ENCODE measurements around the gene UGT1A7.

Gene UGT1A7

GRCh38 chr2:233772583-233772982 lies 90.9 kb downstream of the UGT1A7 start:
- in situ Hi-C loops (cut with HindIII; ENCODE audit: low pct_ligation_motif_present, low sequenced_read_pairs), result no loop called here
- no peak for DNase-seq

GRCh38 chr2:233773854-233774253 lies 92.2 kb downstream of the UGT1A7 start:
- Histone ChIP-seq H3K36me3 (replicated peaks) (no peaks in the 10 kb centered on the region), H3K4me3 (ENCODE audit: low read depth, low read length) (no peak overlapping the region), H3K27me3 (replicated peaks) (no peaks in the 10 kb centered on the region), H3K27ac (no peak overlapping the region)
- no peak for TF ChIP-seq CTCF (IDR thresholded peaks at IDR 0.05; ENCODE audit: low read depth, low read length, missing control alignments)
- in situ Hi-C loops (cut with HindIII; ENCODE audit: low pct_ligation_motif_present, low sequenced_read_pairs), result no loop called here
- no peak for DNase-seq

More at GRCh38 chr2:233772583-233772982, 90.9 kb downstream of the UGT1A7 start:
- no peak overlapping the region for H3K4me3 ChIP-seq (ENCODE audit: low read depth, low read length)
- no peaks in the 10 kb centered on the region for H3K36me3 ChIP-seq (replicated peaks)
- no peaks in the 10 kb centered on the region for H3K27me3 ChIP-seq (replicated peaks)
- TF ChIP-seq CTCF (IDR thresholded peaks at IDR 0.05; ENCODE audit: low read depth, low read length, missing control alignments), result no peak
- no peak overlapping the region for H3K27ac ChIP-seq

GRCh38 chr2:233775414-233775813 lies 93.7 kb downstream of the UGT1A7 start:
- no peaks in the 10 kb centered on the region for H3K36me3 ChIP-seq (replicated peaks)
- in situ Hi-C loops (cut with HindIII; ENCODE audit: low pct_ligation_motif_present, low sequenced_read_pairs), result no loop called here
- H3K27me3 ChIP-seq (replicated peaks), result no peaks in the 10 kb centered on the region
- H3K4me3 ChIP-seq (ENCODE audit: low read depth, low read length), result no peak overlapping the region
- DNase-seq, result no peak
- no peak for TF ChIP-seq CTCF (IDR thresholded peaks at IDR 0.05; ENCODE audit: low read depth, low read length, missing control alignments)
- no peak overlapping the region for H3K27ac ChIP-seq

- H3K27ac ChIP-seq, result no peak within 1 kb of the TSS
- no peak for DNase-seq
Observed at GRCh38 chr2:233778030-233778429, 96.3 kb downstream of the UGT1A7 start, which contains the start of gene MROH2A. Gene MROH2A (plus strand): TSS chr2:233778330. CDS start chr2:233779359, 1,029 bp downstream.

GRCh38 chr2:233779722-233780121 lies 98.0 kb downstream of the UGT1A7 start:
- Histone ChIP-seq H3K4me3 (ENCODE audit: low read depth, low read length) (no peak overlapping the region), H3K36me3 (replicated peaks) (no peaks in the 10 kb centered on the region), H3K27ac (no peak overlapping the region), H3K27me3 (replicated peaks) (no peaks in the 10 kb centered on the region)
- TF ChIP-seq CTCF (IDR thresholded peaks at IDR 0.05; ENCODE audit: low read depth, low read length, missing control alignments), result no peak
- DNase-seq, result no peak
- in situ Hi-C loops (cut with HindIII; ENCODE audit: low pct_ligation_motif_present, low sequenced_read_pairs), result no loop called here

More at GRCh38 chr2:233778030-233778429, 96.3 kb downstream of the UGT1A7 start, which contains the start of gene MROH2A:
- no peak within 1 kb of the TSS for H3K4me3 ChIP-seq (ENCODE audit: low read depth, low read length)
- TF ChIP-seq CTCF (IDR thresholded peaks at IDR 0.05; ENCODE audit: low read depth, low read length, missing control alignments), result no peak
- in situ Hi-C loops (cut with HindIII; ENCODE audit: low pct_ligation_motif_present, low sequenced_read_pairs), result no loop called here
- H3K27me3 ChIP-seq (replicated peaks), result no peaks in the 10 kb centered on the region
- H3K36me3 ChIP-seq (replicated peaks), result no peaks in the 10 kb centered on the region

GRCh38 chr2:233780771-233781170 lies 99.1 kb downstream of the UGT1A7 start:
- Histone ChIP-seq H3K27ac (no peak overlapping the region), H3K4me3 (ENCODE audit: low read depth, low read length) (no peak overlapping the region), H3K27me3 (replicated peaks) (no peaks in the 10 kb centered on the region), H3K36me3 (replicated peaks) (no peaks in the 10 kb centered on the region)
- DNase-seq, result no peak
- TF ChIP-seq CTCF (IDR thresholded peaks at IDR 0.05; ENCODE audit: low read depth, low read length, missing control alignments), result no peak
- in situ Hi-C loops (cut with HindIII; ENCODE audit: low pct_ligation_motif_present, low sequenced_read_pairs), result no loop called here
